IMR-90 (cell line): ENCODE results near the gene GPRC5B.

ENCODE experiments used
- BHLHE40 ChIP-seq: fragments of 150-350 bp; IDR thresholded peaks from 2 replicates; pipeline ENCODE4 v1.6.1; 2016; ENCODE audit warnings: mild to moderate bottlenecking, low read depth, low read length
- CEBPB ChIP-seq: IDR thresholded peaks from 2 replicates; pipeline ENCODE4 v1.6.1; 2012; ENCODE audit warnings: low read depth, low read length, improper control_type of control experiment
- FOS ChIP-seq: fragments of 150-350 bp; IDR thresholded peaks from 2 replicates; pipeline ENCODE4 v1.6.1; 2016; ENCODE audit warnings: low read depth, low read length
- MAFK ChIP-seq: IDR thresholded peaks from 2 replicates; pipeline ENCODE4 v1.6.1; 2012; ENCODE audit warnings: low read depth, low read length, improper control_type of control experiment
- MAZ ChIP-seq: IDR thresholded peaks from 2 replicates; pipeline ENCODE4 v1.6.1; 2012; ENCODE audit warnings: low read depth, mild to moderate bottlenecking, low read length, improper control_type of control experiment, moderate library complexity, borderline replicate concordance
- MXI1 ChIP-seq: IDR thresholded peaks from 2 replicates; pipeline ENCODE4 v1.6.1; 2012; ENCODE audit warnings: low read depth, mild to moderate bottlenecking, low read length, moderate library complexity, borderline replicate concordance
- NFE2L2 ChIP-seq: fragments of 150-350 bp; IDR thresholded peaks from 2 replicates; pipeline ENCODE4 v1.6.1; 2016; ENCODE audit warnings: low read depth, mild to moderate bottlenecking, low read length
- POLR2A ChIP-seq: IDR thresholded peaks from 2 replicates; pipeline ENCODE4 v1.6.1; 2012; ENCODE audit warnings: mild to moderate bottlenecking, low read depth, low read length
- RAD21 ChIP-seq: IDR thresholded peaks from 2 replicates; pipeline ENCODE4 v1.6.1; 2012; ENCODE audit warnings: low read length, improper control_type of control experiment
- RCOR1 ChIP-seq: IDR thresholded peaks from 2 replicates; pipeline ENCODE4 v1.6.1; 2012; ENCODE audit warnings: mild to moderate bottlenecking, low read length, improper control_type of control experiment; ENCODE audit not compliant: insufficient replicate concordance
- RFX5 ChIP-seq: IDR thresholded peaks from 2 replicates; pipeline ENCODE4 v1.8.0; 2012; ENCODE audit warnings: low read depth, mild to moderate bottlenecking, low read length, moderate library complexity
- SMC3 ChIP-seq: fragments of 150-350 bp; IDR thresholded peaks from 2 replicates; pipeline ENCODE4 v1.6.1; 2016; ENCODE audit warnings: low read depth, mild to moderate bottlenecking, antibody characterized with exemption, low read length, moderate library complexity
- TF ChIP-seq, protein P1 (sequence below): conservative IDR thresholded peaks from 2 replicates; pipeline ENCODE4 v1.5.1; 2012; ENCODE audit warnings: mild to moderate bottlenecking, low read depth, low read length, improper control_type of control experiment
- TF ChIP-seq, protein P2 (sequence below): fragments of 150-350 bp; IDR thresholded peaks from 2 replicates; pipeline ENCODE4 v1.6.1; 2017; ENCODE audit warnings: mild to moderate bottlenecking, antibody characterized with exemption, low read length, low read depth

DNA sequence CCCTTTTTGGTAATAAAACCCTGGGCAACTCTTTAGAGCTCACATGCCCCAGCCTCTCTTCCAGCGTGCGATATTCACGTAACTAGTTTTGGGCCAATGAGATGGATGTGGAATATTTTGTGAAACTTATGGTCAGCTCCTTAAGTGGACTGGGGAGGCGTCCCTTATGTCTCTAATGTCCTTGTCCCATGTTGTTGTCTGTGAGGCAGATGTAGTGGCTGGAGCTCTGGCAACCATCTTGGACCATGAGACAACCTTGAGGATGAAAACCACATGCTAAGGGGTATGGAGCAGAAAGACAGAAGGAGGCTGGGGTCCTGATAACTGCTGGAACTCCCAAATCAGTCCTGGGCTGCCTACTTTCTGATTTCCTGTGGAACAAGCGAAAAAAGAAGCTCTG is 31.4 kb upstream of the GPRC5B start:
- TF ChIP-seq RAD21 (no peak), POLR2A (no peak), SMC3 (no peak), MXI1 (no peak), RFX5 (no peak), FOS (no peak), MAZ (no peak), CEBPB (no peak), NFE2L2 (no peak), BHLHE40 (no peak), MAFK (no peak), RCOR1 (no peak)
- TF ChIP-seq, protein P1, sequence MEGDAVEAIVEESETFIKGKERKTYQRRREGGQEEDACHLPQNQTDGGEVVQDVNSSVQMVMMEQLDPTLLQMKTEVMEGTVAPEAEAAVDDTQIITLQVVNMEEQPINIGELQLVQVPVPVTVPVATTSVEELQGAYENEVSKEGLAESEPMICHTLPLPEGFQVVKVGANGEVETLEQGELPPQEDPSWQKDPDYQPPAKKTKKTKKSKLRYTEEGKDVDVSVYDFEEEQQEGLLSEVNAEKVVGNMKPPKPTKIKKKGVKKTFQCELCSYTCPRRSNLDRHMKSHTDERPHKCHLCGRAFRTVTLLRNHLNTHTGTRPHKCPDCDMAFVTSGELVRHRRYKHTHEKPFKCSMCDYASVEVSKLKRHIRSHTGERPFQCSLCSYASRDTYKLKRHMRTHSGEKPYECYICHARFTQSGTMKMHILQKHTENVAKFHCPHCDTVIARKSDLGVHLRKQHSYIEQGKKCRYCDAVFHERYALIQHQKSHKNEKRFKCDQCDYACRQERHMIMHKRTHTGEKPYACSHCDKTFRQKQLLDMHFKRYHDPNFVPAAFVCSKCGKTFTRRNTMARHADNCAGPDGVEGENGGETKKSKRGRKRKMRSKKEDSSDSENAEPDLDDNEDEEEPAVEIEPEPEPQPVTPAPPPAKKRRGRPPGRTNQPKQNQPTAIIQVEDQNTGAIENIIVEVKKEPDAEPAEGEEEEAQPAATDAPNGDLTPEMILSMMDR: no peak
- TF ChIP-seq, protein P2, sequence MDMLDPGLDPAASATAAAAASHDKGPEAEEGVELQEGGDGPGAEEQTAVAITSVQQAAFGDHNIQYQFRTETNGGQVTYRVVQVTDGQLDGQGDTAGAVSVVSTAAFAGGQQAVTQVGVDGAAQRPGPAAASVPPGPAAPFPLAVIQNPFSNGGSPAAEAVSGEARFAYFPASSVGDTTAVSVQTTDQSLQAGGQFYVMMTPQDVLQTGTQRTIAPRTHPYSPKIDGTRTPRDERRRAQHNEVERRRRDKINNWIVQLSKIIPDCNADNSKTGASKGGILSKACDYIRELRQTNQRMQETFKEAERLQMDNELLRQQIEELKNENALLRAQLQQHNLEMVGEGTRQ: no peak
